CD4-positive, alpha-beta T cell treated with Interleukin-6 at 100 ng/mL for 8 hours (primary cell): ENCODE results near the gene WDFY2.

ENCODE experiments used
- DNase-seq: peaks from one replicate; pipeline ENCODE4 v3.0.0-alpha.2; 2020; ENCODE audit warnings: mixed read lengths, low spot score

The WDFY2 gene

GRCh38 chr13:51800486-51800885, 216.2 kb downstream of the WDFY2 start:
- no peak for DNase-seq

- no peak for DNase-seq
These were observed 217.4 kb downstream of the WDFY2 start for GRCh38 chr13:51801631-51802099.

DNA sequence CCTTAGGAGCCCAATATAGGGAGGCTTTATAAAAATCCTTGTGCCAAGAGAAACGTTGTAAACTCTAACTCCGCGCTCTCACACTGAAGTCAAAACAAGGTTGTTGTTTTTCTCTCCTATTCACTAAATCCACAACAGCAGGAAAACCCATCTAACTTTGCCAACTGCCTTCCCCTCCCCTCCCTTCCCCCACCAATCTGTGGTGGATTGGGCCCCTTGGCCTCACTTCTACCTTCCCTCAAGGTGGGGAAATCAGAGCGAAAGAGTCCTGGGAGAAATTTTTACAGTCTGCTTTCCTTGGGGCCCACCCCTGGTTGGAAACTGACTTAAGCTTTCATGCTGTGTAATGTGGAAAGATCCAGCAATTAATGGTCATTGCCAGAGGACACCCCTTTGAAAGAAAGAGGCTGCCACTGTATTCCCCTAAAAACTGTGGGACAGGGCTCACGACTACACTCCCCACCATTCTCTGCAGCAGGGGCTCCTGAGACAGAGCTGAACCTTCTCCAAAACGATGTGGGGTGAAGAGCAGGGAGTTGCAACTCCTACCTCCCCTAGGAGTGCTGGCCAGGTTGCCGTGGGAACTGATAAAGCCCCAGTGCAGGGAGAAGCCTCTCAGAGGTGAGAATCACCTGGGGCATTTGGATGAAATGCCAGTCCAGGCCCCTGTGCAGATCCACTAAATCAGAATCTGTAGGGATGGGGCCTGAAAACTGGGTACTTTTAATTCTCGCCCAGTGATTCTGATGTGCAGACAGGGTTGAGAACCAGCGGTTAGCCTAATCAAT, 218.6 kb downstream of the WDFY2 start:
- no peak for DNase-seq

- DNase-seq, result peak; percentile 83
These were observed 219.4 kb downstream of the WDFY2 start, which contains the start of gene DHRS12 for GRCh38 chr13:51803422-51804294. Gene DHRS12 (minus strand): TSS chr13:51804163. CDS start chr13:51799659, 4,504 bp downstream.

DNA sequence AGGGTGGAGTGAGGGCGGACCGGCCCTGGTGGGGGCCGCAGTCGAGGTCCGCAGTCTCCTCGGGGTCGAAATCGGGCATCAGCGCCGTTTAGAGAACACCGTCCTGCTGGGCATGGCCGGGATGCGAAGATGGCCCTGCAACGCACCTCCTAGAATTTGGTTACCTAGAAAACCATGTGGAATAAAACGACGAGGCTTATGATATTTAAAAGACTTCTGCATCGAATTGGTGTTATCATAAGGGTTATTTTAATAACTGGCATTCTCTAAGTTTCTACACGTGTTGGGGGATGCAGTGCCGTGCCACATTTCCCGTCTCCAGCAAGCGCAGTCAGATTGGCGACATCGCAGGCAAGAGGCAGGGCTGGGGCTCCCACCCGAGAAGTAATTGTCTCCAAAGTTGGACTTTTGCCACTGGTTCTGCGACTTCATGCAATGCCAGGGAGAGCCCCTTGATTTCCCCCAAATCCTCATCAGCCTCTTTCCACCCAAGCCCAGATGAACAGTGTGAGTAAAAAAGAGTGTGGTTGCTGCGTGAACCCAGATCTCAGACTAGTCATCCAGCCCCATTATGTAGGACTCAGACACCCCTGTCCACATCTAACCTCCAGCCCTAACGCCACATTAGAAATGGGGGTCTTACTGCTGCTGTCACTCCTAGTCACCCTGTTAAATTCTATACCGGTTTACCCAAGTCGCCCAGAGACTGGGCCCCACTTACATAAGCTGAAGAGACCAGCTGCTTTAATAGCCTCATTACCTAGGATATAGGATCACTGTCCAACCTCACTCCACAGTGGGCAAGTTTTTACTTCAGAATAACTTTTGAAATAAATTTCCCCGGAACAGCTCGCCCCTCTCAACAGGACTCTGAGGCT, 220.3 kb downstream of the WDFY2 start:
- peak; percentile 39 for DNase-seq

DNA sequence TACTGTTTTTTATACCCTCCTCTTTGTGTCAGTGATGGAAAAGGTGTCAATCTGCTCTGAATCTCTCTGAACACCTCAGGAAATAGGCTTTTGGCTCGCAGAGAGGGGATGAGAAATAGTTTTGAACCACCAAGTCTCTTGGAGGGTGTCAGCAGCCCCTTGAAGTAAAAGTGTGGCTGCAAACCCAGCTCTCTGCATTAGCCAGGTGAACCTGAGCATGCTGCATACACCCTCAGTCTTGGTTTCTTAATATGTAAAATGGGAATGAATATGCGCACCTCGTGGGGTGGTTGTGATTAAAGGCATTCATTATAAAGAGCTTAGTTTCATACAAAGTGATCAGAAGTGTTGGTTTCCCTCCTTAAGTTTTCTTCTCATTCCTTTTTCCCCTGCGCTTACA, 221.1 kb downstream of the WDFY2 start:
- no peak for DNase-seq

DNA sequence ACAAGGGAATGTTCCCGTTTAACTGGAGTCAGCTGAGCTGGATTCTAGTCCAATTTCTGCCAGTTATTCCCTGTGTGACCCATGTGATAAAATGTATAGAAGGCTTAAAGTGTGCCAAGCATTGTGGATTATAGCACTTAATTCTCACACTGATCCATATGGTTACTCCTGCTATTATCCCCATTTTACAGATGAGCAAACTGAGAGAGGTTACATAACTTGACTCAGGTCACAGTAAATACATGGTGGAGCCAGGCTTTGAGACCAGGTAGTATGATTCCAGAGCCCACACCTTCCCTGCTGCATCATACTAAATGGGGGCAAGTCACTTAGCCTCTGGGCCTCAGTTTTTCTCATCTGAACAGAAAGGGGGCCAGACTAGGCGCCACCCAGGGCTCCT, 221.7 kb downstream of the WDFY2 start:
- no peak for DNase-seq

- DNase-seq, result no peak
These were observed 222.3 kb downstream of the WDFY2 start for GRCh38 chr13:51806566-51806965.

DNA sequence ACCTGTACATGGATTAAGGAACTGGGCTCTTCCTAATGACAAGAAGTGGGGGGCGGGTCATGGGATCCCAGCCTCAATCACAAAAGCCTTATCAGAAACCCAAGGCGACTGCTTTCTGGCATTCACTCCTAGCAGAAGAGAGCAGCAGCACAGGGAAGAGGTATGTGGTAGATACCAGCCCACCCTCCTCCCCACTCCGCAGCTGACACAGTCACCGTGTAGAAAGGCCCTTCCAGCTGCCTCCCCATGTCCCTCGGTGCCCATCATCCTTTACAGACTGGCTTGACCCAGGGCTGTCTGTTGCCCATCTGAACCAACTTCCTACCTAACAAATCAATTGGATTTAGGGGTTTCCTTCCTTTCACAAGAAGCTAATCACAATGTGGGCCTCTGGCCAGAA, 222.8 kb downstream of the WDFY2 start:
- no peak for DNase-seq

- no peak for DNase-seq
These were observed 224.5 kb downstream of the WDFY2 start for GRCh38 chr13:51808811-51809210.

DNA sequence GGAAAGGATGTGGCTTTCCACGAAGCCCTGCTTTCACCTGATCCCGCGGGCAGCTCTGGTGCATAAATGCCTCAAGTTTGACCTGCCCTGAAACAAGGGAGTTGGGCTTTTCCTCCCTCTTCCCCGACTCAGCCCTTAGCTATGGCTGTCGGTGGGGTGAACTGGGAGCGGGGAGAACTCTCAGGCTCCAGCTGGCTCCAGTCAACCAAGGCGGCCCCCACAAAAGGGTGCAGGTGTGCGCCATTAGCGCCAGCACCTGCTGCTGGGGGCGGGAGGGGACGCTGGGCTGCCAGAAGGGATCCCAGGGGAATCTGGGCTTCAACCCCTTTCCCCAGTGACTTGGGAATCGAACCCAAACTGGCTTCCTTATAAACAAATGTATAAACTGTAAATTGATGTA, 226.8 kb downstream of the WDFY2 start:
- DNase-seq, result no peak

- no peak for DNase-seq
These were observed 227.7 kb downstream of the WDFY2 start for GRCh38 chr13:51811920-51812451.

- no peak for DNase-seq
These were observed 229.8 kb downstream of the WDFY2 start for GRCh38 chr13:51814071-51814470.

- DNase-seq, result peak; percentile 74
These were observed 230.8 kb downstream of the WDFY2 start for GRCh38 chr13:51814825-51815650.

DNA sequence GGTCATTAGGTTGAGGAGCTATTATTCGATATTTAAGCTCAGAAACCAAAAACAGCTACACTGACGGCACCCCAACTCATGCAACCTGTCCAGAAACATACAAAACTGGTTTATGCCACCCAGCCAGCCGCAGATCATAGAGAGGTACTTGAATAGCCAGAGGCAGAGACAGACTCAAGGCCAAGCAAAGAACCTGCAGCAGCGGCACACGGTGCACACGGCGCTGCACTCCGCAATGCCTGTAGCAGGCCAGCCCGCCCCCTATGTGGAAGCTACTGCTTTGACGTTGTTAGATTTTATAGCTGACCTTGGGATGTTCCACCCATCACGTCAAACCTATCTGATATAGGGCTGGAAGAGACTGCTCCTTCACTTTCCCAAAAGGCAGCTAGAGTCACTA, 231.6 kb downstream of the WDFY2 start:
- DNase-seq, result no peak

- no peak for DNase-seq
These were observed 232.5 kb downstream of the WDFY2 start for GRCh38 chr13:51816604-51817249.
